ENCODE data around the gene TMEM151B.

GRCh38 chr6:44262467-44263353, 7.5 kb upstream of the TMEM151B start:
- TF ChIP-seq MYC (IDR thresholded peaks at IDR 0.05; ENCODE audit: low read depth, low read length) (no peak), MYC (CRISPR knock-in tag; IDR thresholded peaks at IDR 0.05; ENCODE audit: borderline replicate concordance, low read depth) (no peak), EP300 (IDR thresholded peaks at IDR 0.05; ENCODE audit: low read length) (no peak), SRF (CRISPR knock-in tag; IDR thresholded peaks at IDR 0.05) (no peak), RAD21 (CRISPR knock-in tag; conservative IDR thresholded peaks at IDR 0.05 in 1 of 2, IDR thresholded peaks at IDR 0.05 in 1 of 2) (no peak), RB1 (IDR thresholded peaks at IDR 0.05; ENCODE audit: low read depth) (no peak)

Measured in K562 (cell line).